IPS-20b (cell line): ENCODE results near the gene P4HA2.

Experiments
- H3K27ac ChIP-seq: one replicate; pipeline ENCODE4 v1.5.1; 2013; ENCODE audit warnings: low read length
- H3K27me3 ChIP-seq: 2 replicates; pipeline ENCODE4 v1.6.1; 2013; ENCODE audit warnings: mild to moderate bottlenecking, low read length, inconsistent platforms; ENCODE audit not compliant: insufficient read depth
- H3K36me3 ChIP-seq: 2 replicates; pipeline ENCODE4 v1.6.1; 2013; ENCODE audit warnings: low read depth, mild to moderate bottlenecking, inconsistent platforms, low read length, moderate library complexity; ENCODE audit not compliant: insufficient read depth
- H3K4me1 ChIP-seq: 2 replicates; pipeline ENCODE4 v1.6.1; 2013; ENCODE audit warnings: mild to moderate bottlenecking, control low read depth, inconsistent platforms, low read length, moderate library complexity; ENCODE audit not compliant: insufficient read depth
- H3K4me3 ChIP-seq: 2 replicates; pipeline ENCODE4 v1.5.1; 2013; ENCODE audit warnings: mild to moderate bottlenecking, low read length, inconsistent platforms
- H3K9ac ChIP-seq: 2 replicates; pipeline ENCODE4 v1.6.1; 2013; ENCODE audit warnings: low read depth, mild to moderate bottlenecking, inconsistent platforms, low read length, moderate library complexity
- H3K9me3 ChIP-seq: 2 replicates; pipeline ENCODE4 v1.6.1; 2013; ENCODE audit warnings: mild to moderate bottlenecking, low read depth, low read length, inconsistent platforms; ENCODE audit not compliant: insufficient read depth

Gene P4HA2

DNA sequence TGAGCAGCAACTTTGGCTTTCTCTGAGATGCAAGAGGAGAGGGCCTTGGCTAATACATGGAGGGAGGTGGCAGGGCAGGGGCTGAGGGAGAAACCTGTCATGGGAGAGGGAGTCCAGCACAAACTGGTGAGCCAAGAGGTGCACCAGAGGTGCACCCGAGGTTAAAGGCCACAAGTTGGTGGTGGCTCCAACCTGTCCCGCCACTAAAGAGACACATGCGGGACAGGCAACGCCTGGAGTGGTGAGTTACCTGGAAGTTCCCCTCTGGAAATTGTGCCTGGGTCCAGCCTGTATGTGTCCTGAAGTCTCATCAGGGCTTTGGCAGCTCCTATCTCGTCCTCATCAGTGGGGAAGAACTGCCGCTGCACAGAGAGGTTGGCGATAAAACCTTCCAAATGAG, 14.0 kb downstream of the P4HA2 start:
- H3K36me3 ChIP-seq: no peaks in the 10 kb centered on the region
- no peaks in the 10 kb centered on the region for H3K4me1 ChIP-seq
- no peaks in the 10 kb centered on the region for H3K27me3 ChIP-seq
- H3K27ac ChIP-seq: no peak overlapping the region
- H3K4me3 ChIP-seq: no peak overlapping the region
- no peak overlapping the region for H3K9ac ChIP-seq
- H3K9me3 ChIP-seq: no peaks in the 10 kb centered on the region

DNA sequence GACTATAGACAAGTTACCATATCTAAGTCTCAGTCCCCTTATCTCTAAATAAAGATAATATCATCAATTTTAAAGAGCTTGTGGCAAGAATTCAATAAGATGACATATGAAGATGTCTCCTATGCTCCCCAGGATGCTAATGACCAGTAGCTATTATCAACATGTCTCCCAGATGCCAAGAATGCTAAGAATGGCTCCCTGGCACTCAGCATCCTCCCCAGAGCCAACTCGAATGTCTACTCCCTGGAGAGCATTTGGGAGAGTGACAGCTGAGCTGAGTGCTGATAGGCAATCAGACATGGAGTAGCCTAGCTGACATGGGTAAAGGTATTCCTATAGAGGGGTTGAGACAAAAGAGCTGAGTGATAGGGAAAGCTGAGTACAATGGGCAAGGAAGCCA, 15.9 kb downstream of the P4HA2 start:
- Histone ChIP-seq H3K4me1 (no peaks in the 10 kb centered on the region), H3K27ac (no peak overlapping the region), H3K9ac (no peak overlapping the region), H3K36me3 (no peaks in the 10 kb centered on the region), H3K9me3 (no peaks in the 10 kb centered on the region), H3K27me3 (no peaks in the 10 kb centered on the region), H3K4me3 (no peak overlapping the region)

DNA sequence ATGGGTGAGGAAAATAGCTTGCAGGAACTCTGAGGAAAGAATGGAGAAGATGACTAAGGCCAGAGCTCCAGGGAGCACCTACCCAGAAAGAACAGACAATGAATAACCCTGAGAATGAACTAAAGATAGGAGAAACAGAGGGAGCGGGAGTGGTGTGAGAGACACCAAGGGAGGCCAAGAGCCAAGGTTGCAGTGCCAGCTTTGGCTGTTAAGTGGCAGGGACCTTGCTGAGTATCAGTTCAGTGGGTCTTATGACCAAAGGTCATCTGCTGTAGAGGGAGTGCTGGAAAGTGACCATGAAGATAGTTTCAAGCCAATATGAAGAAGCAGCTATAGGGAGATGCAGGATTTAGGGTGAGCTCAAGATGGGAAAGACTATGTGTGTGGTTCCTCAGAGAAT, 16.7 kb downstream of the P4HA2 start:
- Histone ChIP-seq H3K9ac (no peak overlapping the region), H3K4me1 (no peaks in the 10 kb centered on the region), H3K27me3 (no peaks in the 10 kb centered on the region), H3K9me3 (no peaks in the 10 kb centered on the region), H3K4me3 (no peak overlapping the region), H3K36me3 (no peaks in the 10 kb centered on the region), H3K27ac (no peak overlapping the region)

DNA sequence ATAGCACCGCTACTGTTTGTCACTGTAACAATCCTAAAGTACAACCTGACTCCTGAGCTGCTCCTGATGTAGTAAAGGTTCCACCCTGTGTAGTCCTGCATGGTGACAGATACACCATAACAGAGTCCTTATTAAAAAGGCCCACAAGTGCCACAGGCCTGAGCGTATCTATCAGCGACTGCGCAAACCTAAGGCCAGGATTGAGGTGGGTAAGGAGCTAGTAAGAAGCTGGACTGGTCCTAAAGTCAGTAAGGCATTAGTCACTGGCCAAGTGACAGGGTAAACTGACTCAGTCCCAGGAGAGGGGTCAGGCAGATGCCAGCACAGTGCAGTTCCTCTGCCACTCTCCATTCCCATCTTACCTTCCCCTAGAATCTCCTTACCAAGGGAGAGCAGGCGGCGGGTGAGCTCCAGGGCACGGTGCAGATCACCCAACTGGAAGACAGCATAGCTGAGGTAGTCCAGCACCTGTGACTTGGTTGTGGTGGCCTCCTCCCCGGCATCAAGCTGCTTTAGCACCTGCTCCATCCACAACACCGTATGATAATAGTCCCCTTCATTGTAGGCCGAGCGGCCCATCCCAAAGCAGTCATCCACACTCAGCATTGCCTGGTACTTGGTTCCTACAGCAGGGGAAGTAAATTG, 17.6 kb downstream of the P4HA2 start:
- Histone ChIP-seq H3K4me1 (no peaks in the 10 kb centered on the region), H3K36me3 (no peaks in the 10 kb centered on the region)

DNA sequence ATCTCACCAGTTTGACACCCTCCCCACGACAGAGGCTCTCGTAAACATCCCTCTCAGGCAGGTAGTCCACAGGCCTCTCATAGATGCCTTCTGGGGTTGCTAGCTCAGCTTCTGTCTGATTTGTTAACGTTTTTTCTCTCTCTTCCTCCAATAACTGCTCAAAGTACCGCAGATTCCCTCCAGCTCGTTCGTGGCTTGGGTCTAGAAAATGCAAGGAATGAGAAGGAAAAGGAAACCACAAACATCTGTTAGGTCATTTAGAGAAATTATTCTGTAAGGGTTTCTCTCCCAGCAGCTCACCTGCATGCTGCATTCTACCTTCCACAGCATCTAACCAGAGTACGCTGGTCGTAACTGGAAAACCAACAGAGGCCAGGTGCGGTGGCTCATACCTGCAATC, 18.5 kb downstream of the P4HA2 start:
- Histone ChIP-seq H3K9me3 (no peaks in the 10 kb centered on the region), H3K27me3 (no peaks in the 10 kb centered on the region), H3K4me1 (no peaks in the 10 kb centered on the region), H3K4me3 (no peak overlapping the region), H3K36me3 (no peaks in the 10 kb centered on the region), H3K9ac (no peak overlapping the region), H3K27ac (no peak overlapping the region)

More for the DNA sequence above, 17.6 kb downstream of the P4HA2 start:
- H3K9me3 ChIP-seq: no peaks in the 10 kb centered on the region
- H3K27ac ChIP-seq: no peak overlapping the region
- H3K4me3 ChIP-seq: no peak overlapping the region
- no peaks in the 10 kb centered on the region for H3K27me3 ChIP-seq
- H3K9ac ChIP-seq: no peak overlapping the region

DNA sequence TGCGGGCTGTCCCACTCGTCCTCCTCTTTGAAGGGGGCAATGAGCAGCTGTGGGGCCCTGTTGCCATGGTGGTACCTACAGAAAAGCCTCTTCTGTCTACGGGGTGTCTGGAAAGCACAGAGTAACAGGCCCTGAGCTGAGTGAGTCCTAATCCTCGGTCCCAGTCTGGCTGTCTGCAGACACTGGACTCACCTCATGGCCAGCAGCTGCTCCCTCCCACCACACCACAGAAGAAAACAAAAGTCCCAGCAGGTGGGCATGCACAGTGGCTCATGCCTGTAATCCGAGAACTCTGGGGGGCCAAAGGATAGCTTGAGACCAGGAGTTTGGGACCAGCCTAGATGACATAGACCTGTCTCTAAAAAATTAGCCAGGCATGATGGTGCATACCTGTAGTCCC, 19.9 kb downstream of the P4HA2 start:
- Histone ChIP-seq H3K27ac (no peak overlapping the region), H3K4me3 (no peak overlapping the region), H3K36me3 (no peaks in the 10 kb centered on the region)

DNA sequence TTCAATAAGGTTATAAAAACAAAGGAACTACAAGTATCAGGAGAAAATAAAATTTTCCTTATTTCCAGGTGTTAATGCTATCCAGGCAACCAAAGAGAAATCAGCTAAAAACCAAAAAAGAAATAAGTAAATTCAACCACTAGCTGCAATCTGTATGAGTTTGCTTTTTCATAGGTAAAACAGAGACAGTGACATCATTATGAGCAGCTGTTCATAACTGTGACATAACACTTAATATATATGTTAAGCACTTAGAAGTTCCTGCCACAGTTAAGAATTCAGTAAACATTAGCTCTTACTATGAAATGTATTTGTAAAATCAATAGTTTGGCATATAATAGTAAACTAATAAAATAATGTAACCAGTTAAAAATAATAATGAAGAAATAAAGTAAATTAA, 20.9 kb downstream of the P4HA2 start:
- H3K36me3 ChIP-seq: no peaks in the 10 kb centered on the region
- H3K27me3 ChIP-seq: no peaks in the 10 kb centered on the region
- no peak overlapping the region for H3K9ac ChIP-seq
- H3K9me3 ChIP-seq: no peaks in the 10 kb centered on the region
- no peak overlapping the region for H3K27ac ChIP-seq
- H3K4me3 ChIP-seq: no peak overlapping the region
- H3K4me1 ChIP-seq: no peaks in the 10 kb centered on the region

More for the DNA sequence above, 19.9 kb downstream of the P4HA2 start:
- no peaks in the 10 kb centered on the region for H3K4me1 ChIP-seq
- H3K9ac ChIP-seq: no peak overlapping the region
- no peaks in the 10 kb centered on the region for H3K9me3 ChIP-seq
- no peaks in the 10 kb centered on the region for H3K27me3 ChIP-seq

DNA sequence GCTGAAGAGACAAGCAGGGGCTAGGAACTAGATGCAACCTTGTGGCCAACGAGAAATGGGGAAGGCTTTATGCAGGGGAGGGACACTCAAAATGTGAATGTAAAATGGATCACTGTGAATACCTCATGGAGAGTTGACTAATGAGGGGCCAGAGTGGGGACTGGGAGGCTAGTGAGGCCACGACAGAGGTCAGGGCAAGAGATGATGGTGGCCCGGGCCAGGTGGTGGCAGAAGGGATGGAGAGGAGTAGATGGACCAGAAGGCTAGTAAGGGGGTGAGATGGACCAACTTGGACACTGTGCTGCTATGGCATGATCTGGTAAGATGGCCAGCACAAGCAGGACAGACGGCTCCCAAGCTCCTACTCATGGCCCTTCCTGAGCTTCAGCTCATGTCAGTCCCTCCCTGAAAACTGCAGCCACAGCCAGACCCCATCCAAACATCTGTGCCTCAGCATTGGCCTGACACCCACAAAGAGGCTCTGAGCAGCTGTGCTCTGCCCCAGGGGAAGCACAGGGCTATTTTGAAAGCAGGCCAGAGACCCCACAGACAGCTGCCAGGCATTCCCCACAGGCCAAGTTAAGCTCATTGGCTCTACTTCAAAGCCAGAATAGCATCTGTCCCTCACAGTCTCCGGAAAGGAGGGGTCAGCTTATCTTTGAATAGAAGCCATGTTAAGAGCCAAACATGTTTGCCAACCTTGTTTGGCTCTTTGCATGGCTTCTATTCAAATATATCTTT, 22.1 kb downstream of the P4HA2 start:
- H3K9ac ChIP-seq: no peak overlapping the region
- no peak overlapping the region for H3K27ac ChIP-seq
- H3K9me3 ChIP-seq: no peaks in the 10 kb centered on the region
- H3K36me3 ChIP-seq: no peaks in the 10 kb centered on the region
- no peaks in the 10 kb centered on the region for H3K4me1 ChIP-seq
- no peaks in the 10 kb centered on the region for H3K27me3 ChIP-seq
- H3K4me3 ChIP-seq: no peak overlapping the region

DNA sequence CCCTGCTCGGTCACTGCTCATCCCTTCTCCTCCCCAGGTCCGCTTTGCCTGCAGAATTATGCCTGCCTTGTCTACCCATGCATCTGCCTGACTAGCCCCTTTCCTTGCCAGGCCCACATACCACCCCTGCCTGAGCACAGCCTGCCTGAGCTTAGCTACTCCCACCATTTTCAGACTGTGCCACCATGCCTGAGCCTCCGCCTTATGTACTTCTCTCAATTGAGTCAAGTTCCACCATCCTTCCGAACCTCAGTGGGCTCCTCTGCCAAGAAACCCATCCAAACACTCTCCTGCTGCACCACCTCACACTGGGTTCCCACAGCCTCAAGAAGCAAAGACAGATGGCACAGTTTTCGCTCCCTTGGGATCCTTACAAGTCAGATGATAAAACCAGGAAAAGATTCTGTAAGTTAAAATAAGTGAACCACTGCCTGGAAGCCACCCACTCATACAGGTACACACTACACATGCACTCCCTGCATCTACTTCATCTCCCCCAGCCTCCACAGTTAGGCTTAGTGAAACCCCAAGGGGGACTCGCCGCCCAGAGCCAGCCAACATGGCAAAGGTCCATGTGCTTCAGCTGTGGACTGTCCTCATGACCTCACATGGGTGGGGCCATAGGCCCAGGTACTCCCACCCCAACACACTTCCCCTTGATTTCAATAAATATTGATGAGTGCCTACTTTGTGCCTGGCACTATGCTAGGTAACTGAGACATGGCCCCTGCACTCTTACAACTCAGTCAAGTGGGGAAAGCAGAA, 23.1 kb downstream of the P4HA2 start:
- H3K36me3 ChIP-seq: no peaks in the 10 kb centered on the region
- no peaks in the 10 kb centered on the region for H3K4me1 ChIP-seq
- no peak overlapping the region for H3K27ac ChIP-seq
- H3K9ac ChIP-seq: no peak overlapping the region
- H3K27me3 ChIP-seq: no peaks in the 10 kb centered on the region
- no peaks in the 10 kb centered on the region for H3K9me3 ChIP-seq
- no peak overlapping the region for H3K4me3 ChIP-seq

DNA sequence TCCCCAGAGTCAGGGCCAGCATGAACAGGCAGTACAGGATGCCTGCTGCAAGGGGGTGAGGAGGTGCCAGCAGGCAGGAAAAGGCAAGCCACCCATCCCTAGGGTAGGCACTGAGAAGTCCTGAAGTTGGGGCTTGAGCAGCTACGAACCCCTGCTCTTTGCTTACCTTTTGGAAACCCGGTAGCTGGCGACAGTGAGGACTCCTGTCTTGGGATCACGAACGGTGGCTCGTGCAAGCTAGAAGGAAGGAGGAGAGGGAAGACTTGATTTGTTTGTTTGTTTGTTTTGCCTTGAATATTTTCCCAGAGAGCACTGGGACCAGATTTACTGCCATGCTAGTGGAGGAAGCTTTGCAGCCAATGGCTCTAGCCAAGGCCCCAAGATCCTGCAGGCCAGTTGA, 23.7 kb downstream of the P4HA2 start:
- Histone ChIP-seq H3K4me3 (no peak overlapping the region), H3K27me3 (no peaks in the 10 kb centered on the region), H3K9ac (no peak overlapping the region)

DNA sequence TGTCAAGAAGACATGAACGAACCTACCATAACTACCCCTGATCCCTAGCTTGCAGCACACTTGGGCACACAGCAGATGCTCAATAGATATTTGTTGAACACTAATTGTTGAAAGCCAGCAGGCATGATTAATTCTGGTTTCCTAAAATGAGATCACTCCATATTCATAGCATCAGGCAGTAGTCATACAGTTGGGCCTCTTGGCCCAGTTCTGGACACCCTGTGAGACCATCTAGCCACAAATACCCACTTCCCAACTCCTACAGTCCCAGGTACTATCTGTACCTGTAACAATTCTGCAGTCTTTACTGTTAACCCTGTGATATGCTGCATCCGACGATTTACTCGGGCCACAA, 24.2 kb downstream of the P4HA2 start:
- Histone ChIP-seq H3K9me3 (no peaks in the 10 kb centered on the region), H3K4me1 (no peaks in the 10 kb centered on the region), H3K9ac (no peak overlapping the region), H3K27me3 (no peaks in the 10 kb centered on the region), H3K27ac (no peak overlapping the region), H3K4me3 (no peak overlapping the region), H3K36me3 (no peaks in the 10 kb centered on the region)

More for the DNA sequence above, 23.7 kb downstream of the P4HA2 start:
- Histone ChIP-seq H3K27ac (no peak overlapping the region), H3K9me3 (no peaks in the 10 kb centered on the region), H3K36me3 (no peaks in the 10 kb centered on the region), H3K4me1 (no peaks in the 10 kb centered on the region)
